Heart left ventricle (tissue), 13 donors: Measurements from ENCODE around the gene RUFY3.

Experiments used
- POLR2A ChIP-seq, 2 donors: fragments of 450-650 bp; IDR thresholded peaks; one replicate each; pipeline ENCODE4 v1.6.1; 2017; ENCODE audit warnings: antibody characterized with exemption in 2 of 2, mild to moderate bottlenecking in 2 of 2, moderate library complexity in 2 of 2
- TF ChIP-seq, protein P1 (sequence below), 12 donors: fragments of 200-600 bp; sonication (generic) in 4 of 12; IDR thresholded peaks; one replicate each; pipeline versions ENCODE4 v1.5.0 to v1.8.0; 2018 to 2022; ENCODE audit warnings: antibody characterized with exemption in 12 of 12, mild to moderate bottlenecking in 5 of 12
- donor health status: ischemic (EF 13 %, LVEDD 7.1; RV severe dilation, severe dysfunction).
- donor health status: DM: no; HTN: yes; CAD: no.
- donor health status: DM: no; HTN: no; CAD: no.
- donor health status: ischemic (EF 25% LVEDD 6.9; RV normal size, moderate dysfunction).
- donor health status: ischemic (EF 25% LVEDD 5.7; RV mildly dilated, moderate dysfunction).
- donor health status: ischemic (EF 35%, LVEDD 5.7; RV mildly dilated, moderate dysfunction).
- donor health status: nonischemic (EF 11% LVEDD 7.7; RV severe dilation, severe dysfunction).
- donor health status: DM: yes; HTN: yes; CAD: no.
- donor health status: PGD.
- donor health status: ischemic (EF 29% LVEDD 5.4; RV normal size, mild dysfunction).
- donor health status: nonischemic (EF 23%, LVEDD 6.1; RV moderate dilation, normal function).

DNA sequence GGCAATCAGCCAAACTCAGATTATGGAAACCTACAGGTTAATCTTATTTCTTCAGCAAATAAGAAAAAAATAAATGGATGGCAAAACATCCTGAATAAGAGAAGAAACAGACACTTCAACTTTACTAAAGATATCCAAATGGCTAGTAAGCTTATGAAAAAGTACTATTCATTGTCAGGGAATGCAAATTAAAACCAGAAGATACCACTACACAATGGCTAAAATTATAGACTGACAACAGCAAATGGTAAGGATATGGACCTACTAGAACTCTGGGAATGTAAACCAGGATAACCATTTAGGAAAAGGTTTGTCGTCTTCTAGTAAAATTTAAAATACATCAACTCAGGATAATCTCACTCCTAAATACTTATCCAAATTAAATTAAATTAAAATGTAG is 93.6 kb downstream of the RUFY3 start:
- TF ChIP-seq, protein P1, sequence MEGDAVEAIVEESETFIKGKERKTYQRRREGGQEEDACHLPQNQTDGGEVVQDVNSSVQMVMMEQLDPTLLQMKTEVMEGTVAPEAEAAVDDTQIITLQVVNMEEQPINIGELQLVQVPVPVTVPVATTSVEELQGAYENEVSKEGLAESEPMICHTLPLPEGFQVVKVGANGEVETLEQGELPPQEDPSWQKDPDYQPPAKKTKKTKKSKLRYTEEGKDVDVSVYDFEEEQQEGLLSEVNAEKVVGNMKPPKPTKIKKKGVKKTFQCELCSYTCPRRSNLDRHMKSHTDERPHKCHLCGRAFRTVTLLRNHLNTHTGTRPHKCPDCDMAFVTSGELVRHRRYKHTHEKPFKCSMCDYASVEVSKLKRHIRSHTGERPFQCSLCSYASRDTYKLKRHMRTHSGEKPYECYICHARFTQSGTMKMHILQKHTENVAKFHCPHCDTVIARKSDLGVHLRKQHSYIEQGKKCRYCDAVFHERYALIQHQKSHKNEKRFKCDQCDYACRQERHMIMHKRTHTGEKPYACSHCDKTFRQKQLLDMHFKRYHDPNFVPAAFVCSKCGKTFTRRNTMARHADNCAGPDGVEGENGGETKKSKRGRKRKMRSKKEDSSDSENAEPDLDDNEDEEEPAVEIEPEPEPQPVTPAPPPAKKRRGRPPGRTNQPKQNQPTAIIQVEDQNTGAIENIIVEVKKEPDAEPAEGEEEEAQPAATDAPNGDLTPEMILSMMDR (IDR thresholded peaks at IDR 0.05), result no peak
- no peak for TF ChIP-seq POLR2A (IDR thresholded peaks at IDR 0.05)
